Measurements from ENCODE around the gene LINGO1.

Gene LINGO1

DNA sequence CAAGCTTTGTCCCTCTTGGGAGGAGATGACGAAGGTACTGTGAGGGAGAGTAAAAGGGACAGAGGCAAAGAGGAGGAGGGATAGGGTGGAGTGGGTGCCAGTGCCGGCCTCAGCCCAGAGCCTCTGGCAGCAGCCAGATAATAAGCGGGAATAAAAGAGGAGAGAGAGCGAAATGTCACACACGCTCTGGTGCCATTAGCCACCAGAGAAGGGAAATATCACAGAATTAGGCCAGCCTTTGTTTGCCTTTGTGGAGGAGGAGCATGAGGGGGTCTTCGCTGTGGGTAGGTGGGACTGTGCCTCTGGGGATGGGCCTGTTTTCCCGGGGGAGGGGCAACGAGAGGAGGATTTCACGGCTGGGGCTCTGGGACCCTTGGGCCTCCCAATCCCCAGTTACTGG lies 67.8 kb downstream of the LINGO1 start:
- Histone ChIP-seq H3K36me3 (replicated peaks) (no peaks in the 10 kb centered on the region), H3K27ac (no peak overlapping the region), H3K27me3 (replicated peaks) (no peaks in the 10 kb centered on the region), H3K4me3 (ENCODE audit: low read depth, low read length) (no peak overlapping the region)
- in situ Hi-C loops (cut with HindIII; ENCODE audit: low pct_ligation_motif_present, low sequenced_read_pairs), result no loop called here
- DNase-seq, result no peak
- TF ChIP-seq, protein P1, sequence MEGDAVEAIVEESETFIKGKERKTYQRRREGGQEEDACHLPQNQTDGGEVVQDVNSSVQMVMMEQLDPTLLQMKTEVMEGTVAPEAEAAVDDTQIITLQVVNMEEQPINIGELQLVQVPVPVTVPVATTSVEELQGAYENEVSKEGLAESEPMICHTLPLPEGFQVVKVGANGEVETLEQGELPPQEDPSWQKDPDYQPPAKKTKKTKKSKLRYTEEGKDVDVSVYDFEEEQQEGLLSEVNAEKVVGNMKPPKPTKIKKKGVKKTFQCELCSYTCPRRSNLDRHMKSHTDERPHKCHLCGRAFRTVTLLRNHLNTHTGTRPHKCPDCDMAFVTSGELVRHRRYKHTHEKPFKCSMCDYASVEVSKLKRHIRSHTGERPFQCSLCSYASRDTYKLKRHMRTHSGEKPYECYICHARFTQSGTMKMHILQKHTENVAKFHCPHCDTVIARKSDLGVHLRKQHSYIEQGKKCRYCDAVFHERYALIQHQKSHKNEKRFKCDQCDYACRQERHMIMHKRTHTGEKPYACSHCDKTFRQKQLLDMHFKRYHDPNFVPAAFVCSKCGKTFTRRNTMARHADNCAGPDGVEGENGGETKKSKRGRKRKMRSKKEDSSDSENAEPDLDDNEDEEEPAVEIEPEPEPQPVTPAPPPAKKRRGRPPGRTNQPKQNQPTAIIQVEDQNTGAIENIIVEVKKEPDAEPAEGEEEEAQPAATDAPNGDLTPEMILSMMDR (IDR thresholded peaks at IDR 0.05; ENCODE audit: low read depth, low read length, missing control alignments), result no peak

DNA sequence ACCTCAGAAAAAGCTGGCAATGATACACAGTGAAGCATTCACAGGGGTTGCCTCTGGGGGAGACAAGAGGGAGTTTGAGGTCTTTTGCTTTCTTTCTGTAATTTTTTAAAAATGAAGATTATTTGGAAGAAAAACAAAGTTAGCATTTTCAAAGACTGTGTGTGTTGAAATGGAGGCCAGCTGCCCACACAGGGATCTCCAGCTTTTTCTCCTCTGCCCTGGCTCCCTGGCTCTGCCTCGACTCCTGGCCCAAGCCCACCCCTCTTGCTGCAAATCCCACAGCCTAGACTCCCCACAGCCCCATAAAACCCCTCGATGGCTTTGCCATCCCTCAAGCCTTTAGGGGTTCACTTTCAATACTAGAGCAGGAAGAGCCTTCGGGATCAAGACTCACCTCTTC lies 68.4 kb downstream of the LINGO1 start:
- no peaks in the 10 kb centered on the region for H3K36me3 ChIP-seq (replicated peaks)
- H3K27ac ChIP-seq, result no peak overlapping the region
- in situ Hi-C loops (cut with HindIII; ENCODE audit: low pct_ligation_motif_present, low sequenced_read_pairs), result no loop called here
- H3K27me3 ChIP-seq (replicated peaks), result no peaks in the 10 kb centered on the region
- no peak for DNase-seq
- TF ChIP-seq, protein P1 (IDR thresholded peaks at IDR 0.05; ENCODE audit: low read depth, low read length, missing control alignments), result no peak
- no peak overlapping the region for H3K4me3 ChIP-seq (ENCODE audit: low read depth, low read length)

DNA sequence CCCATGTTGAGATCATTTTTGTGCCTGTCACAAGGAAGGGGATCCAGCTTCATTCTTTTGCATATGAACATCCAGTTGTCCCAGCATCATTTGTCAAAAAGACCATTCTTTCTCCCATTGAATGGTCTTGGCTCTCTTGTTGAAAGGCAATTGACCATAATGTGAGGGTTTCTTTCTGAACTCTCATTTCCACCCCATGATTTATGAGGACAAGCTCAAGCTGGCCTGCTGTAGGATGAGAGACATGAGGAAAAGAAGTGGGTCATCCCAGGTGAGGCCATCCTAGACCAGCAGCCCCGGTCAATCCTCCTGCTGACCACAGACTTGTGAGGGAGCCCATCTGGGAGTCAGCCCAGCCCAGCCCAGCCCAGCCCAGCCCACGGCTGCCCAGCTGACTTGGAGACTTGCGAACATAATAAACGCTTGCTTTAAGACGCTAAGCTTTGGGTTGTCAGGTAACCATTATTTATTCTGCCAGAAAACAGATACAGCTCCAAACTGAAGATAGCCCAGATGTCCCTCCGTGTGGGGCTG lies 69.0 kb downstream of the LINGO1 start:
- in situ Hi-C loops (cut with HindIII; ENCODE audit: low pct_ligation_motif_present, low sequenced_read_pairs), result no loop called here
- H3K27ac ChIP-seq, result no peak overlapping the region
- no peaks in the 10 kb centered on the region for H3K36me3 ChIP-seq (replicated peaks)
- DNase-seq, result no peak
- TF ChIP-seq, protein P1 (IDR thresholded peaks at IDR 0.05; ENCODE audit: low read depth, low read length, missing control alignments), result no peak
- no peak overlapping the region for H3K4me3 ChIP-seq (ENCODE audit: low read depth, low read length)
- no peaks in the 10 kb centered on the region for H3K27me3 ChIP-seq (replicated peaks)

Data from brain microvascular endothelial cell (primary cell).